HepG2 (cell line): ENCODE measurements around the gene COX8C. TPM values are rescaled to one million over a fixed set of nuclear protein-coding genes. Genes with fewer than 3 reads are reported as not detected.

Experiments used
- ATAC-seq: fragments of 200-7000 bp; cut with Tn5 transposase; 3 replicates; pipeline ENCODE4 v1.9.1; 2020; ENCODE audit warnings: mild to moderate bottlenecking, moderate library complexity
- BruUV-seq: library from RNA; stranded (reverse); fragments of 400-500 nt; replicated peaks from 2 replicates; lab custom pipeline; 2021; lab: Mats Ljungman, UMichigan
- CTCF ChIA-PET: fragments of 300-600 bp; formaldehyde crosslinking; extraction: SDS; loops from one replicate; lab custom pipeline; 2021; ENCODE audit warnings: low total read pairs, inconsistent platforms, low intra/inter-chr PET ratio; lab: Yijun Ruan, JAX
- POLR2A ChIA-PET: fragments of 350-600 bp; sonication (Branson Sonifier 250); formaldehyde crosslinking; loops from one replicate; lab custom pipeline; 2020; ENCODE audit warnings: antibody characterized with exemption, inconsistent platforms; lab: Yijun Ruan, JAX
- DNase-seq: peaks from one replicate; pipeline ENCODE4 v3.0.0-alpha.2; 2015; ENCODE audit warnings: low spot score
- FAIRE-seq: peaks from 3 replicates; lab custom pipeline; 2011; peaks lifted over from hg19 to GRCh38; lab: Jason Lieb, UNC
- H2AFZ ChIP-seq: one replicate; pipeline ENCODE4 v1.6.1; 2011; ENCODE audit warnings: low read length, inconsistent platforms
- H3K27ac ChIP-seq: fragments of 300-600 bp; 3 replicates; pipeline ENCODE4 v1.8.0; 2011; ENCODE audit warnings: mixed run types, mild to moderate bottlenecking, mixed read lengths, low read length, inconsistent platforms; ENCODE audit not compliant: insufficient read depth; ENCODE audit errors: extremely low read length
- H3K27me3 ChIP-seq, 2 experiments: fragments of 200-600 bp in 1 of 2; 2 replicates in 1 of 2; 3 replicates in 1 of 2; pipeline versions ENCODE4 v1.6.0 to v1.8.0; 2011; ENCODE audit warnings: low read length in 2 of 2, mild to moderate bottlenecking in 2 of 2, moderate library complexity in 2 of 2, inconsistent platforms in 1 of 2; ENCODE audit not compliant: insufficient read depth in 2 of 2, control insufficient read depth in 1 of 2
- H3K36me3 ChIP-seq, 2 experiments: fragments of 200-600 bp in 1 of 2; replicated peaks in 1 of 2; 2 replicates in 1 of 2; 3 replicates in 1 of 2; pipeline versions ENCODE4 v1.5.1 to v1.8.0; 2011; ENCODE audit warnings: low read length in 2 of 2, inconsistent platforms in 1 of 2; ENCODE audit not compliant: insufficient read depth in 2 of 2, control insufficient read depth in 1 of 2
- H3K4me1 ChIP-seq: 2 replicates; pipeline ENCODE4 v1.5.1; 2012; ENCODE audit warnings: low read length, inconsistent platforms; ENCODE audit not compliant: insufficient read depth
- H3K4me2 ChIP-seq: 2 replicates; pipeline ENCODE4 v1.6.0; 2011; ENCODE audit warnings: low read depth, low read length, inconsistent platforms
- H3K4me3 ChIP-seq, 3 experiments: fragments of 200-600 bp in 1 of 3; sonication (generic), shearing (Covaris generic) in 1 of 3; replicated peaks in 1 of 3; 2 replicates each; pipeline ENCODE4 v1.5.1; 2011 to 2016; ENCODE audit warnings: low read length in 3 of 3, inconsistent platforms in 2 of 3, low read depth in 2 of 3, mild to moderate bottlenecking in 2 of 3, control low read depth in 1 of 3, mixed read lengths in 1 of 3; ENCODE audit not compliant: insufficient read depth in 1 of 3
- H3K79me2 ChIP-seq: one replicate; pipeline ENCODE4 v1.6.1; 2011; ENCODE audit warnings: low read length, inconsistent platforms; ENCODE audit not compliant: insufficient read depth
- H3K9ac ChIP-seq: 2 replicates; pipeline ENCODE4 v1.6.0; 2011; ENCODE audit warnings: mild to moderate bottlenecking, low read depth, low read length, inconsistent platforms; ENCODE audit not compliant: insufficient read depth
- H3K9me3 ChIP-seq: 2 replicates; pipeline ENCODE4 v1.5.1; 2012; ENCODE audit warnings: mild to moderate bottlenecking, low read length
- H4K20me1 ChIP-seq: 2 replicates; pipeline ENCODE4 v1.6.0; 2011; ENCODE audit warnings: inconsistent platforms, mild to moderate bottlenecking, low read length, moderate library complexity; ENCODE audit not compliant: insufficient read depth
- ARID5B ChIP-seq: IDR thresholded peaks from 2 replicates; pipeline ENCODE4 v1.4.0; 2020; ENCODE audit warnings: mild to moderate bottlenecking, missing genetic modification reagents
- ARNTL ChIP-seq: sonication (generic); formaldehyde crosslinking; IDR thresholded peaks from 2 replicates; pipeline ENCODE4 v1.4.0; 2020; ENCODE audit warnings: mild to moderate bottlenecking, missing genetic modification reagents
- HNF1A ChIP-seq, 2 experiments: sonication (generic) in 1 of 2; formaldehyde crosslinking in 1 of 2; IDR thresholded peaks; 2 replicates each; pipeline versions ENCODE4 v1.4.0 to v1.6.1; 2016 to 2020; ENCODE audit warnings: borderline replicate concordance in 1 of 2, low read depth in 1 of 2, mild to moderate bottlenecking in 1 of 2, missing genetic modification reagents in 1 of 2
- ISX ChIP-seq: sonication (generic); formaldehyde crosslinking; conservative IDR thresholded peaks from 2 replicates; pipeline ENCODE4 v1.5.0; 2020; ENCODE audit warnings: missing genetic modification reagents
- SATB2 ChIP-seq: sonication (generic); formaldehyde crosslinking; IDR thresholded peaks from 2 replicates; pipeline ENCODE4 v1.5.0; 2020; ENCODE audit warnings: missing genetic modification reagents
- SNAPC5 ChIP-seq: sonication (generic); formaldehyde crosslinking; IDR thresholded peaks from 2 replicates; pipeline ENCODE4 v1.8.1; 2023; ENCODE audit warnings: mild to moderate bottlenecking, missing genetic modification reagents, borderline replicate concordance
- ZBTB37 ChIP-seq: sonication (generic); formaldehyde crosslinking; IDR thresholded peaks from 2 replicates; pipeline ENCODE4 v1.4.0; 2020; ENCODE audit warnings: mild to moderate bottlenecking, missing genetic modification reagents
- ZNF263 ChIP-seq: sonication (generic); formaldehyde crosslinking; IDR thresholded peaks from 2 replicates; pipeline ENCODE4 v1.4.0; 2020; ENCODE audit warnings: missing genetic modification reagents
- ZNF282 ChIP-seq: fragments of 450-650 bp; IDR thresholded peaks from 2 replicates; pipeline ENCODE4 v1.6.1; 2018; ENCODE audit not compliant: partially characterized antibody
- ZNF549 ChIP-seq: sonication (generic); formaldehyde crosslinking; IDR thresholded peaks from 2 replicates; pipeline ENCODE4 v1.5.0; 2020; ENCODE audit warnings: missing genetic modification reagents
- ZNF557 ChIP-seq: sonication (generic); formaldehyde crosslinking; IDR thresholded peaks from 2 replicates; pipeline ENCODE4 v1.4.0; 2020; ENCODE audit warnings: missing genetic modification reagents
- ZNF713 ChIP-seq: sonication (generic); formaldehyde crosslinking; IDR thresholded peaks from 2 replicates; pipeline ENCODE4 v1.4.0; 2020; ENCODE audit warnings: mild to moderate bottlenecking, missing genetic modification reagents
- ZNF770 ChIP-seq: sonication (generic); formaldehyde crosslinking; IDR thresholded peaks from 2 replicates; pipeline ENCODE4 v1.5.0; 2020; ENCODE audit warnings: mild to moderate bottlenecking, missing genetic modification reagents
- WGBS: methylation state at CpG from one replicate; pipeline ENCODE4 v1.1.6; 2017; ENCODE audit warnings: low lambda C conversion rate; 5-methylcytosine and 5-hydroxymethylcytosine counted together
- in situ Hi-C: cut with HindIII; loops from 2 replicates; pipeline ENCODE4 v1.10.0; 2017; ENCODE audit warnings: low pct_unique_long_range_greater_than_20kb; ENCODE audit not compliant: extremely low pct_ligation_motif_present
- intact Hi-C: fragments of 100-400 bp; cut with micrococcal nuclease; formaldehyde crosslinking; loops from one replicate; pipeline ENCODE4 v1.10.0; 2022; ENCODE audit not compliant: unreplicated experiment
- polyA plus RNA-seq, 8 experiments: library from polyadenylated mRNA; depleted of rRNA in 3 of 8; stranded (reverse) in 7 of 8; unstranded in 1 of 8; fragments of >200 nt; fragmentation: Illumina TruSeq in 4 of 8; extraction: Trizol in 4 of 8; gene quantifications; 2 replicates each; pipeline versions ENCODE4 v1.2.1 to v1.2.3, GENCODE V29; 2011 to 2016; ENCODE audit warnings: low read depth in 4 of 8, missing spikeins in 1 of 8, mixed read lengths in 1 of 8; ENCODE audit not compliant: insufficient read depth in 1 of 8
- total RNA-seq, 5 experiments: library from RNA; depleted of rRNA; stranded (reverse); fragments of >200 nt; fragmentation: Illumina TruSeq; extraction: Trizol; gene quantifications; 2 replicates each; pipeline ENCODE4 v1.2.3, GENCODE V29; 2016; ENCODE audit warnings: low read depth in 1 of 5

Gene COX8C
- total and polyA plus RNA-seq, 2 of the 13 experiments (the other 11 are each of a cell fraction or from before 2014, with no cell fraction given): not detected

GRCh38 chr14:93343266-93343665 lies 3.7 kb upstream of the COX8C start:
- BruUV-seq: no TSS peak
- CTCF ChIA-PET: no interaction called here
- TF ChIP-seq ZNF770 (CRISPR knock-in tag) (no peak), ARID5B (CRISPR knock-in tag) (no peak), SATB2 (CRISPR knock-in tag) (no peak), ZNF557 (CRISPR knock-in tag) (no peak), ZBTB37 (CRISPR knock-in tag) (no peak), HNF1A (IDR thresholded peaks at IDR 0.05; ENCODE audit: low read depth) (no peak), HNF1A (CRISPR knock-in tag; IDR thresholded peaks at IDR 0.05; ENCODE audit: borderline replicate concordance) (no peak), ZNF282 (no peak), ZNF713 (CRISPR knock-in tag) (no peak), ARNTL (CRISPR knock-in tag) (no peak), ISX (CRISPR knock-in tag) (no peak), ZNF549 (CRISPR knock-in tag) (no peak), SNAPC5 (CRISPR knock-in tag) (no peak), ZNF263 (CRISPR knock-in tag) (no peak)

More at GRCh38 chr14:93343266-93343665, 3.7 kb upstream of the COX8C start:
- H2AFZ ChIP-seq: no peak overlapping the region
- intact Hi-C loops (no loop called here), in situ Hi-C loops (no loop called here)
- peaks cover 10% of the 10 kb centered on the region for H3K9me3 ChIP-seq
- no peak overlapping the region for H3K27ac ChIP-seq
- no peak overlapping the region for H3K4me3 ChIP-seq
- H3K27me3 ChIP-seq: no peaks in the 10 kb centered on the region
- no peak overlapping the region for H3K4me2 ChIP-seq
- POLR2A ChIA-PET: no interaction called here
- H3K36me3 ChIP-seq: no peaks in the 10 kb centered on the region
- ATAC-seq: no peak
- no peaks in the 10 kb centered on the region for H4K20me1 ChIP-seq
- no peak overlapping the region for H3K9ac ChIP-seq
- 0% methylated on average over 1 of the region's 1 CpG for WGBS
- H3K79me2 ChIP-seq: no peaks in the 10 kb centered on the region
- DNase-seq: no peak
- no peak for FAIRE-seq
- peaks cover 9% of the 10 kb centered on the region for H3K4me1 ChIP-seq
